ENCODE data around the gene RASIP1. TPM values are rescaled to one million over a fixed set of nuclear protein-coding genes. Genes with fewer than 3 reads are reported as not detected.

RASIP1 gene
- total RNA-seq, 1 donor from 2014 or later = 2.1 TPM

- peaks cover 30% of the 10 kb centered on the region for H3K27me3 Mint-ChIP-seq (ENCODE audit: low read depth)
- no peaks in the 10 kb centered on the region for H3K9me3 Mint-ChIP-seq
- H3K4me1 Mint-ChIP-seq = peaks cover 14% of the 10 kb centered on the region
- H3K36me3 Mint-ChIP-seq = no peaks in the 10 kb centered on the region
- no peak overlapping the region for H3K27ac Mint-ChIP-seq
- H3K4me3 Mint-ChIP-seq = no peak overlapping the region
- DNase-seq (ENCODE audit: low spot score in 2 of 2, unreplicated experiment in 2 of 2) = no peak
- TF ChIP-seq CTCF (IDR thresholded peaks at IDR 0.05; ENCODE audit: unreplicated experiment) = no peak
Measured at GRCh38 chr19:48757089-48757675, 16.8 kb upstream of the RASIP1 start.

- Mint-ChIP-seq H3K36me3 (no peaks in the 10 kb centered on the region), H3K27me3 (ENCODE audit: low read depth) (peaks cover 28% of the 10 kb centered on the region), H3K4me1 (peaks cover 16% of the 10 kb centered on the region), H3K4me3 (no peak overlapping the region), H3K9me3 (no peaks in the 10 kb centered on the region), H3K27ac (no peak overlapping the region)
- DNase-seq (ENCODE audit: low spot score in 2 of 2, unreplicated experiment in 2 of 2) = no peak
- no peak for TF ChIP-seq CTCF (IDR thresholded peaks at IDR 0.05; ENCODE audit: unreplicated experiment)
Measured at GRCh38 chr19:48756686-48757085, 16.3 kb upstream of the RASIP1 start.

GRCh38 chr19:48756212-48756611 is 15.8 kb upstream of the RASIP1 start:
- DNase-seq (ENCODE audit: low spot score in 2 of 2, unreplicated experiment in 2 of 2) = no peak
- no peak for TF ChIP-seq CTCF (IDR thresholded peaks at IDR 0.05; ENCODE audit: unreplicated experiment)
- Mint-ChIP-seq H3K4me3 (no peak overlapping the region), H3K36me3 (no peaks in the 10 kb centered on the region), H3K27me3 (ENCODE audit: low read depth) (peaks cover 25% of the 10 kb centered on the region), H3K9me3 (no peaks in the 10 kb centered on the region), H3K4me1 (peaks cover 18% of the 10 kb centered on the region), H3K27ac (no peak overlapping the region)

GRCh38 chr19:48755787-48756186 is 15.4 kb upstream of the RASIP1 start:
- Mint-ChIP-seq H3K27me3 (ENCODE audit: low read depth) (peaks cover 24% of the 10 kb centered on the region), H3K4me1 (peaks cover 21% of the 10 kb centered on the region), H3K27ac (peak overlapping the region; percentile 30), H3K36me3 (no peaks in the 10 kb centered on the region), H3K4me3 (no peak overlapping the region), H3K9me3 (no peaks in the 10 kb centered on the region)
- TF ChIP-seq CTCF (IDR thresholded peaks at IDR 0.05; ENCODE audit: unreplicated experiment) = no peak
- DNase-seq (ENCODE audit: low spot score in 2 of 2, unreplicated experiment in 2 of 2) = no peak

- Mint-ChIP-seq H3K27ac (peak within 1 kb of the TSS; percentile 76), H3K27me3 (ENCODE audit: low read depth) (peaks cover 19% of the 10 kb centered on the region), H3K9me3 (no peaks in the 10 kb centered on the region), H3K4me3 (no peak within 1 kb of the TSS), H3K4me1 (peaks cover 21% of the 10 kb centered on the region), H3K36me3 (no peaks in the 10 kb centered on the region)
- no peak for DNase-seq (ENCODE audit: low spot score in 2 of 2, unreplicated experiment in 2 of 2)
- TF ChIP-seq CTCF (IDR thresholded peaks at IDR 0.05; ENCODE audit: unreplicated experiment) = no peak
Measured at GRCh38 chr19:48755084-48755641, 14.8 kb upstream of the RASIP1 start, which contains the start of gene FGF21. Gene FGF21, plus strand, starts transcription at chr19:48755524. Its CDS starts 713 bp downstream, at chr19:48756237.
